Measurements from ENCODE around the gene CUX1. TPM values are rescaled to one million over a fixed set of nuclear protein-coding genes. Genes with fewer than 3 reads are reported as not detected.
A peak's percentile ranks its signal among the peaks of the same experiment; 100 is the strongest.
"Not testable (repeated sequence)": the region's sequence is repeated elsewhere in the genome, so short reads cannot be mapped to it uniquely, and the experiment has no call there.

Gene CUX1
- total RNA-seq, 1 donor from 2014 or later = 15.1 TPM

DNA sequence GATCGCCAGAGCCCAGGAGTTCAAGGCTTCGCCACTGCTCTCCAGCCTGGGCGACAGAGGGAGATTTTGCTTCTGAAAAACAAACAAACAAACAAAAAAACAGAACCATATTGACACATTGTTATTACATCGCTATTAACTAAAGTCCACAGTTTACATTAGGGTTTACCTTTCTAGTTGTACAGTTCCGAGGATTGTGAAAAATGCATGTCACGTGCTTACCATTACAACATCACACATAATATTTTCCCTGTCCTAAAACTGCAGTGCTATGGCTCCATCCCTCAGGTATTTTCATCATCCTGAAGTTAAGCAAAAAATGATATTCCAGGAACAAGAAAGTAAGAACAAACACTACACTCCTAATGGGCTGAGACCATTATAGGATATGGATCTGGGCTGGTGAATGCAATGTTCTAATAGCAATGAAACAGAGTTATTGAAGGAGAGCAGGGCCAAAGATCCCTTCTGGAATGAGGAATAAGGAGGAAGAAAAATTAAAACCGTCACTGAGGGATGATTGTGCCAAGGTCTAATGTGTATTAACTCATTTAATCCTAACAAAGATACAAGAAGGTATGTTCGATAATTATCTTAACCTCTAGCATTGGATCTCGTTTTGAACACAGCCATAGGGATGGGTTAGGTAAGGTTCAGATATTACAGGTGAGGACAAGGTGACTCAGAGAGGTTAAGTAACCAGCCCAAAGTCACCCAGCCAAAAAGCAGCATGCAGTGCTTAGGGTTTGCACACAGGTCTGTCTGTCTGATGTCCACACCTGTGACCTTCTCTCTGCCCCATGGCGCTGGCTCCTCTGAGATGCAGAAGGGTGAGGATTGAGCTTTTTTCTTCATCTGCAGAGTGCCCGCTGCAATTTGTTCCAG lies 14.0 kb upstream of the CUX1 start:
- no peak for DNase-seq (ENCODE audit: low read depth in 2 of 2)

DNA sequence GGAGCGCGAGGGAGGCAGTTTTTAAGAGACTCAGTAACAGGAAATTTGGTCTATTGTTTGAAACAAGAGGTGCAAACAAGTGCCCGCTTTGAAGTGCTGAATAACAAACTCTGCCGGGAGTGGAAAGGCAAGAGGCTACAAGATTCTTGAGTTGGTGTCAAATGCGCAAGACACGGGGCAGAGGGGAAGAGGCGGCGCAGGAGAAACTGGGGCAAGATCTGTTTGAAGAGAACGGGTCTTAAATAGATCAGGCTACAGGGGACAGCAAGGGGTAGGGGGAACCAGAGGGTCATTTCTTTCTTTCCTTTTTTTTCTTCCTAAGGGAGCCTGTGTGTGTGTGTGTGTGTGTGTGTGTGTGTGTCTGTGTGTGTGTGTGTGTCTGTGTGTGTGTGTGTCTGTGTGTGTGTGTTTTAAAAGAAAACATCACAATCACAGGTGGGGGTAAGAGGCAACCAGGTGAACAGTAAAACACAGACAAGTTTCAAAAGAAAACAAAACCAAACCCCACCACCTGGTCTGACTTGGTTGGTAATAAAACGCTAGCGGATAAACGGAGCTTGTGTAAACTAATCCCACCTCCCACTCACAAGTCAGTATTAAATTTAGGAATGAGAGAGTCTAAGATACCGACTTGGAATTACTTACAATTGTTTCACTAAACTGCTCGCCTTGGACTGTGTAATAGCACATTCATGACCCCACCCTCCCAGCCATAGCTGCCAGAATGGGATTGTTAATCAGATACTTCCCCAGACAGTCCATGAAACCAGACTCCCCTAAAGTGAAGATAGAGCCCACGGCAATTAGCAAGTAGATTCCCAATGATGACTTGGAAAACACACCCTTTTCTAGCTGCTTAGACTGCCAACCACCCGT lies 13.1 kb upstream of the CUX1 start:
- no peak for DNase-seq (ENCODE audit: low read depth in 2 of 2)

DNA sequence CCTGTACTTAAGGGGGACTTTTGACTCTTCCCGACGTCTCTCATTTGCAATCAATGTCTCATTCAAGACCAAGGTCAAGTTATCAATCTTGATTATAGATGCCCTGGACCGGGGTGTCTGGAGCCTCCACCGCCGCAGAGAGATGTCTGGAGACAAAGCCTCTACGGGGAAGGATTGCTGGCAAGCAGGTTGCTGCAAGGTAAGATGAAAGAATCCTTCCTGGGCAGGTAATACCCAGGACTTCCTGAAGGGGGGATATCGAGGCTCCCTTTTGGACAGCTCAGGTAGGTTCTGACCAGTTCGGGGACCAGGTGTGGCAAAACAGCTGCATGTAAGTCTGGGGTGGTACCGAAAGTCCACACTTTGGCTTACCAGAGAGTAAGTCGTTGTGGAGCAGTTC lies 12.5 kb upstream of the CUX1 start:
- no peak for DNase-seq (ENCODE audit: low read depth in 2 of 2)

DNA sequence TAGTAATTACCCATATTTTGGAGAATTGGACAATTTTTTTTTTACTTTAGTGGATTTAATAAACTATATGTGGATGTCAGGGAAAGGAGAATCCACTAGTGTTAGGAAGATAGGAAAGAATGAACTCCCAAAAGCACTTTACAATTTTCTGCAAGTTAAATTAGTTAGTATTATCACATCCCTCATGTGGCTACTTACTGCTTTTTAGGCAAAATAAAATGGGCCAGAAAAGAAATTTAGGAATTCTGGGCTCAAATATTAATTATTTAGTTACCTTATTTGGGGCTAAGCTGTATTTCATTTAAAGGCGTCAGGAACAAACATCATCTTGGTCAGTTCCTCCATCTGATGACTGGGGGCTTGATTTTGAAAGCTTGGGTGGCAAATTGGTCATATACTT lies 4.8 kb upstream of the CUX1 start:
- DNase-seq (ENCODE audit: low read depth in 2 of 2) = no peak

DNA sequence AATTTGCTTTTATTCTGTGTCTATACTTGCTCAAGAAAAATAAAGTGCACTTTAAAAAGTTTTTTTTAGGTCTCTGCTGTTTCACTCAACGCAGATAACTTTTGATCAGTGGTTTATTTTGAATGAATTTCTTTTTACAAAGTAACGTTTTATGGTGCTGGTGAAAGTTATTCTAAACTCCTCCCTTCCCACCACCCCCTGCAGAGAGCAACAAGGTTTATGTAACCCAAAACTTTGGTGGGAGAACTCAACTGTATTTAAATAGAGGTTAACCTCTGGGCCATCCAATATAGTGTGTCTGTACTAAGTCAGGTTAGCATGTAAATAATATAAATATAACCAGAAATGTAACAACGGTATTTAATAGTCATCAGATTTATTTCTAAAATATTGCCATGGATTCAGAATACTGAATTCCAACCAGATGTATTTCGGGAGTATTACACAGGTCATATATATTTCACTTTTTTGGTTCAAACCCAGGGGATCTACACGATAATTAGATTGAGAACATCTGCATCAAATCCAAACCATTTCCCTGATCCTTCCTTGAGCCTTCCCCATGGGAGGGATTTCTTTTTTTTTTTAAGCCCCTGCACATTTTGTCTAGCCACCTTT lies 3.9 kb upstream of the CUX1 start:
- no peak for DNase-seq (ENCODE audit: low read depth in 2 of 2)

DNA sequence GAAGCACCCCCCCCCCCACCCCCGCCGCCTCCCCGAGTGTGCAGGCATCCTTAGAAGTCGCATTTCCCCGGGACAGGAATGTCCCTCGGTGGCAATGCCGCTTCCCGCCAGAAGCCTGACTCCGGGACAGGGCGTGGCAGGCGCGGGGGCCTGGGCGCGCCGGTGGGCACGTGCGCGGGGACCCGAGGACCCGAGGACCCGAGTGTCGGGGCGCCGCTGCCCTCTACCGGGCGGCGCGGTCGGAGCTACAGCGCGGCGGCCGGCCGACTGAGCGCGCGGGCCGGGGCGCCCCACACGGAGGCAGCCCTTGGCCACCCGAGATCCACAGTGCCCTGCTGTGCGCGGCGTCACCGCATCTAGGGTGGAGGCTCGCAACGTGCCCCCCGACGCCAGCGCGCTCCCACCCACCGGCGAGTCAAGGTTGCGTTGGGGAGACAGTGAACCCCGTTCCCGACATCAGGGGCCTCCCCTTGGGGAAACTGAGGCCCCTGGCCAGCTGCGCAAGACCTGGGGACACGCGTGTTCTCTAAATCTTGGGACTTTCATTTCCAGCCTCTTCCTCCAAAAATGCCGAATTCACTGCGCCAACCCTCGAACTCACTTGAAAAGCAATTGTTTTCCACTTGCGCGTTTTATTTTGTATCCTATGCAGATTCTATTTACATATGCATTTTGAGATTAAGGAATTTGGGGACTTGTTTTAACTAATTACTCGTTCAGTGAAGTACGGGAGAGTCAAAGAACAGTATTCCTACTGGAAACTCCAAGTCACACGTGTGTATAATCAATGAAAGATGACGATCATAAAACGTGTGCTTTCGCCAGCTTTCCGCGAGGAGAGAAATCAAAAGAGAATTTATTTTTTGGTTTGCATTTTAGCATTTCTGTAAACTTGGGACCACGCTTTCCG lies 3.1 kb upstream of the CUX1 start:
- peak in 1 of 2 donors; percentile 55 for DNase-seq (ENCODE audit: low read depth in 2 of 2)

DNA sequence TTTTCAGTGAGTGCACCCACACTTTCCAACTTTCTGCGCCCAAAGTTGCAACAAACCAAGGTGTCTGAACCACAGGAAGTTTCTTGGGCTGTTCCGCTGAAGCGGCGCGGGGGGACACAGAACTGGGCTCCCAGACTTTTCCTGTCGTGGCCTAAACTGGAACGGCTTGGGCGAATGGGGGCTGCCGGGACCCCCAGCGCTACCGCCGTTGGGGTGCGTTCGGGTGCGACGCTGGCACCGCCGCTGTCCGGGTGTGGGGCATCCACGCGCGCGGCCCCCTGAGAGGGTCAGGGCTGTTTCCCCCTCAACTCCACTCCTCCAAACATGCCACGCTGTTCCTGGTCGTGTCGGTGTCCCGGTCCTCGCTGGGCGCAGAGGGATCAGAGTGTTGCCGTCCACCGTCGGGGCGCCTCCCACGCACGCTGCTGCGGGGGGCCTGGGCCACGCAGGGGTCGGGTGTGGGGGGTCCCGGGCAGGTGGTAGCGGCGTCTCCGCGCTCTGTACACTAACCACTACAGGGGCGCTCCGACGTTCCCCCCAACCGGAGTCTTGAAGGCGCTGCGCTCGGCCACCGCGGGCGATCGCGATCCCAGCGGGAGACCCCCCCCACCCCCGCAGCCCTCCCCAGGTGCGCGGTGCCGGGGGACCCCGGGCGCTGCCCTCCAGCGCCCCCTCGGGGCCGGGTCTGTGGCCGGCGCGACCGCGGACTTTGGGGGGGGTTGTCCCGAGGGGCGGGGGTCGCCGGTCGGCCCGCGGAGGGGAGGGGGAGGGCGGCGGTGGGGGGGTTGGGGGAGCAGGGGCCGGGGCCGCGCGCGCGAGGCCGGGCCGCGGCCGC lies 2.2 kb upstream of the CUX1 start:
- peak in 1 of 2 donors; percentile 49 for DNase-seq (ENCODE audit: low read depth in 2 of 2)

DNA sequence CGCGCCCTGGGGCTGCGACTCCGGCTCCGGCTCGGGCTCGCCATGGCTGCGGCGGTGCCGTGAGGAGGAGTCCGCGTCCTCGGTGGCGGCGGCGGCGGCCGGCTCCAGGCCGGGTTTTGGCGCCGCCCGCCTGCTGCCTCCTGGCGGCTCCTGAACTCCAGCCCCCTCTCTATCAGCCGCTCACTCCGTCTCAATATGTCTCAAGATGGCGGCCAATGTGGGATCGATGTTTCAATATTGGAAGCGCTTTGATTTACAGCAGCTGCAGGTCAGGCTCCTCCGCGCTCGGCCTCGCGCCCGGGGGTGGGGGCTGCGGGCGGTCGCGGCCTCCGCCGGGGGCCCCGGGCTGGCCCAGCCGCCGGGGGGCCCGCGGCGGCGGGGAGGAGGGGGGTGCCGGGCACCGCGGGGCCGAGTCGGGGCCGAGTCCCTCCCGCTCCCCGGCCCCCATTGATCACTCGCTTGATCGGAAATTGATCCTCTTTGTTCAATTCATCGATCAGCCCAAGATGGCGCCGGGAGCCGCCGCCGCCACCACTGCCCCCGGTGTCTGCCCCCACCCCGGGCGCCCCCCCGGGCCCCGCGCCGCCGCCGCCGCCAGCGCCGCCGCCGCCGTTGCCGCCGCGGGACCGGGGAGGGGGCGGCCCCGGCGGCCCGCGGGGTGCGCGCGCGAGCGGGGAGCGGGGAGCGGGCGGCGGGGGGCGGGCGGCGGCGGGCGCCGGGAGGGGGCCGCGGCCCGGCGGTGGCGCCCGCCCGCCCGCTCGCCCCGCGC lies 1.4 kb upstream of the CUX1 start:
- peak; percentile 40 to 85 for DNase-seq (ENCODE audit: low read depth in 2 of 2)

DNA sequence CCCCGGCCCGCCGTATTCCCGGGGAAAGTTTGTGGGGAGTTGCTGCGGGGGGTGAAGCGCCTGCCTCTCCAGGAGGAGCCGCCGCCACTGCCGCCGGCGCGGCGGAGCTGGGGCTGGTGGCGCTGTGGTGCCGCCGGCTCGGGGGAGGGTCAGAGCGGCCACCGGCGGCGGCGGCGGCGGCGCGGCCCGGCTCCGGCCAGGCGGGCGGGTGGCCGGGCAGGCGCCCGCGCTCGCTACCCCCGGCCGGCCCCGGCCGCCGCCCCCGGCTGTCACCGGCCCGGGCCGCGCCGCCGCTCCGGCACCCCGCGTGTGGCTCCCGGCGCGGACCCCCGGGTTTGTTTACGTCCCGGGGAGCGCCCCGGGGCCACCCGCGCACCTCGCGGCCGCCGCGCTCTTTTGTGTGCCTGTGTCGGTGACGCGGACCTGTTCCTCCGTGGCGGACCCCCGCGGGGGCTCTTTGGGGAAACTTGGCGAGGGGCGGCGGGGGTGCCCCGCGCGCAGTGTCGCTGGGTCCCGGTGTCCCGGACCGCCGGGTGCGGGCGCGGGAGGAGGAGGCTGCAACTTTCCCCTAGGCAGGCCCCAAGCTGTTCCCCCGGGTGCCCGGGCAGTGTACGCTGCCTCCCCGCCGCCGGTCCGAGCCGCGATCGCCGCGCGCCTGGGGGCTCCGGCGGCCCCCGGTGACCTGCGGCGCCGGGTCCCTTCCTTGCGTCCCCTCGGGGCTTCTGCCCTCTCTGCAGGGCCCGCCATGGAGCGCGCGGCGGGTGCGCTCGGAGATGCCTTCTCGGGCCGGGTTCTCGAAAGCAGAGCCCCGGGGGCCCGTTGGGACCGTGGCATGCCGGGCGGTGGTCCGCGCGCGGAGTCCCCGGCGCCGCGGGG lies 593 bp upstream of the CUX1 start:
- DNase-seq (ENCODE audit: low read depth in 2 of 2) = peak in 1 of 2 donors; percentile 52

DNA sequence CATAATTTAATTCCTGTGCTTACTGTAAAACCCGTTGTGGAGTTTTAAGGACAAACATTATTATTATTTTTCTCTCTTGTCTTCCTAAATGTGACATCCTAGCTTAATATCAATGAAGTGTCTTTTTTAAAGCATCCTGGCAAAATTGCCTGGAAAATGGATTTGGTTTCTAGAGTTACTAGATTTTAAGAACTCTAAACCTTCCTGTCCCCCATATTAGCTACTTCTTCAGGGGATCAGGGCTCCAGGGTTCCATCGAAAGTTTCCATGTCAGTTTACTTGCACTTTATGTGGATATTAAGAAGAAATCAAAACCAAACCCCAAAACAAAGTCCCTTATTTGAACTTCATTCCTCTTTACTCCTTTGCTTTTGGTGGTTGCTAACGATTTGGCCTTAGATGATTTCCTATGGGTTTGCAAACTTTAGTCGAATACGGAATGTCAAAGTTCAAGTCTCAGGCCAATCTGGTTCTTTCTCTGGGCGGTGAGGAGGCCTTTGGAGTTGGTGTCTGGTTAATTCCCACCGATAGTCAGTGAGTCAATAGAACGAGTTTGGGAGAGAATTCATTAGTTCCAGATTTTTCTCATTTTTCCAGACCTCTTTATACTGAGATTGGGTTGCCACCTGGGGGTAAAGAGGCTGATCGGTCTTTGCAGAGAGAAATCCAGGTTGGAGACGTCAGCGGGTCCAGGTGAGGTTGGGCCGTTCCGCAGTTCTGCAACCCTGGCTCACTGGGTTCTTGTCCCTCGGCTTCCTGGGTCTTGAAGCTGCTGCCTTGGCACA lies 1.1 kb downstream of the CUX1 start:
- DNase-seq (ENCODE audit: low read depth in 2 of 2) = no peak

DNA sequence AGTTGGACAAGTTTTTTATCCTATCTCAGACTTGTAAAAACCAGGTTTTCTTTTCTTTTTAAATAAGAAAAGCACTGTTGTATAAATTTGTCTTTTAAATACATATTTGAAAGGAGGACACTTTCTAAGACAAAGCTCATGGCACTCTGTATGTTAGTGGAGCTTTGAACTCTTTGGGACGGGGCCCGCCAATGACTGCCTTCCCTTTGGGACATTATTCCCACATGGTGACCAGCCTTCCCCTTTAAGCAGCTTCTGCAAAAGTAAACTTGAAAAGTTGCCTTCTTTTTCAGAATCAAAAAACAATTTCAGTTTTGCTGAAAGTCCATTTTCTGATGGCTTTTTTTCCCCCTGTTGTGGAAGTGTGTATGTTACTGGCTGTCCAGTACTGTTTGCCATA lies 1.8 kb downstream of the CUX1 start:
- DNase-seq (ENCODE audit: low read depth in 2 of 2) = no peak

DNA sequence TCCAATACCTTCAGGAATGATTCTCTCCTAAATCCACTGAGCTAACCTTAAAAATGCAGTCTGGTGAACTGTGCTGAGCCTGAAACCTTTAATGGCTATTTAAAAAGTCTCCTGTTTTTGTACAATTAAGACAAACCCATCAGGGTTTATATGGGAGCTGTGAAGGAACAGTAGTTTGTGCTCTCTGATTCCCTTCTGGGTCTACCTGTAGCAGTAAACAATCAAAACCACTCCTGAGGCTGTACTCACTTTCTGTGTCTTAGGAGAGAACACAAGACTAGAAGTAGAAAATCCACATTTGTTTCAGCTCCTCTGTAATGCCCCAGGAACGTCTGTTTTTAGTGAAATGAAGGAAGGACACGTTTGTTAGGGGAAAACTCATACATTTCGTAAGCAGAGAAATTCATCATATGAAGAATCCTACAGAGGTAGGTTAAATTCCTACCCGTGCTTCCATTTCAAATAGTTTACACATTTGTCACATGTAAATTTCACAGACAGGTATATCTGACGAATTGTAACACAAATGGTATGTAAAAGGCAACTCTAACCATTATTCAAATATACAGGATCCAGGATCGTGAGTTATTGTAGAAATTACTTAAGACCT lies 2.6 kb downstream of the CUX1 start:
- no peak for DNase-seq (ENCODE audit: low read depth in 2 of 2)

DNA sequence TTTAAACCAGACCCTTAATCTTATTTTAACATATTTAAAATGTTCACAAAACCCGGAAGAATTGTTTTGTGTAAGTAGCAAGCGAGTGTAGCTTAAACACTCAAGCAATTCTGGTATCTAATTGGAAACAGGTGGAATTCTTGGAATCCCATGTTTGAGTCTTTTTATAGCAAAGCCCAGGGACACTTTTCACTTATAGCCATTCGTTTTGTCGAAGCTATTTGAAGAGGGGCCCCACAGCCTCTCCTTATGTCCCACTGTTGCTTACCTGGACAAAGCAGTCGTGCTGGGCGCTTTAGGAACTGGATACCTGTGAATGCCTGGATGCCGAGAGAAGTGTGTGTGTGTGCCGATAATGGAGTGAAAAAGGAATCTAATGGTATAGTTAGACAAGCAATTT lies 3.3 kb downstream of the CUX1 start:
- DNase-seq (ENCODE audit: low read depth in 2 of 2) = no peak

DNA sequence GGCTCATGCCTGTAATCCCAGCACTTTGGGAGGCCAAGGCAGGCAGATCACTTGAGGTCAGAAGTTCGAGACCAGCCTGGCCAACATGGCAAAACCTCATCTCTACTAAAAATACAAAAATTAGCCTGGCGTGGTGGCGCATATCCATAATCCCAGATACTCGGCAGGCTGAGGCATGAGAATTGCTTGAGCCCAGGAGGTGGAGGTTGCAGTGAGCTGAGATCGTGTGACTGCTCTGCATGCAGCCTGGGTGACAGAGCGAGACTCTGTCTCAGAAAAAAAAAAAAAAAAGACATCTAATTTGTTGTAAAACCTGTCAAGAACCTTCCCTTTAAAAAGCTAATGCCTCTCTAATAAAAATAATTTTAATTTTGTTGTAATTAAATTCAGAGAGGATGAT lies 5.2 kb downstream of the CUX1 start:
- not testable (repeated sequence) for DNase-seq (ENCODE audit: low read depth in 2 of 2)

DNA sequence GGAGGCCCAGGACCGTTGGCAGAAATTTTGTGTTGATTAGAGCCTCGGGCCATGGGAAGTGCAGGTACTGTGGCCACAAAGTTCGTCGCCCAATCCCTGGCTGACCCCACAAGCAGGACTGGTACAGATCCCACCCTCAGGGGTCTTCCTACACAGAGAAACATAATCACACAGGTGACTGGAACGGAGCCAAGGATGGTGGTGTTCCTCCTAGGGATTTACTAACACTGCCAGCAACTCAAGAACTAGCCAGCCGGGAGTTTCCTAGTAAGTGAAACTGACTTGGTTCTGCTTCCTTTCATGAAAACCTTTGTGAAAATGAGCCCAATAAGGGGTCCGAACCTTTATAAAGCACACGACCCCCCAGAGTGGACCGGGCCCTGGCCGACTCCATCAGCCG lies 5.7 kb downstream of the CUX1 start:
- DNase-seq (ENCODE audit: low read depth in 2 of 2) = no peak

DNA sequence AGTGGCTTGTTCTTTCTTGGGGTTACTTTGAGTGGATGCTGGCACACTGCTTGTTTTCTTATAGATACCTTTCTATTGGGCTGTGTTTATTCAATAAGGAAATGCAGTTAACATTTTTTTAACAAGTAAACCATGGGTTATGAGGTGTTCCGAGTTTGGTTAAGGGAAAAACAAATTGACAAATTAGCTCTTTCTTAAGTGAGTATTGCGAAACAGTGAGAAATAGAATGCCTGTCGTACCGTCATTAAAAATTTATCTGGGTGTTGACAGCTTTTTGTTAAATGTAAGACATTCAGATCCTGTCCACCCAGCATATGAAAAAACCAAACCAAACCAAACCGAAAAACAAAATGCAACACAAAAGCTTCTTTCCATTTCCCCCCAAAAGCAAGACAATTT lies 6.2 kb downstream of the CUX1 start:
- DNase-seq (ENCODE audit: low read depth in 2 of 2) = no peak

DNA sequence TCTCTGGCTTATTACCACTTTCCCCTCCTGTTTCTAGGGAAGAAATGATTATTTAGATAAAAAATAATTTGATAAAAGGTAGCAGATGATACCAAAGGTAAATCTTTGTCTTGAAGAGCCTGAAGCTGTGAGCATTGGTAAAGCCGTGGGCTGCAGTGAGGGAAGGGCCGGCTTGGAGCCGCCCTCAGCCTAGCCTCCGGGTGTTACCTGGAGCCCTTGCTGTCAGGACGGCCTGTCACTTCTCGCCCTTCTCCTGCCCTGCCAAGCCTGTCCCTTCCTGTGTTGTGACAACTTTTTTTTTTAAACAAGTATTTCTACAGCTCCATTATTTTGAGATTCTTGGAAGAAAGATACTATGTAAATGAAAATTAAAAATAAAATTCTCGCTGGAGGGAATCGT lies 7.0 kb downstream of the CUX1 start:
- DNase-seq (ENCODE audit: low read depth in 2 of 2) = no peak

Measured in dermis microvascular lymphatic vessel endothelial cell (primary cell).